ENCODE measurements around the gene FTO.
A peak's percentile ranks its signal among the peaks of the same experiment; 100 is the strongest.

The FTO gene

DNA sequence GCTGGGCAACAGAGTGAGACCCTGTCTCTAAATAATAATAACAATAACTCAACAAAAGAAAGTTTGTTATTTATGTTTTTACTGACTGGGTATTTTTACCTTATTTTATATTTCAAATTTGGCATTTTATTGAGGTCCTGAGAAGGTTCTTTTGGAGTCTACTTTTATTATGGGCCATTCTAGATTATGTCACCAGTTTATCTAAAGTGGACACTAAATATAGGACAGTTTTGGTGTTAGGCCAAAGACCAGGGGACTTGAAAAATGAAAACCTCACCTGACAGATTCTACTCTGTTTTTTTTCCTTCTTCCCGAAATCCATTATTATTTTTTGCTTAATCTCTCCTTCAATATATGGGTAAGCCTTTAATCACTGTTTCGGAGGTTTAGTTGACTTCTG lies 8.1 kb downstream of the FTO start:
- no peak for DNase-seq

DNA sequence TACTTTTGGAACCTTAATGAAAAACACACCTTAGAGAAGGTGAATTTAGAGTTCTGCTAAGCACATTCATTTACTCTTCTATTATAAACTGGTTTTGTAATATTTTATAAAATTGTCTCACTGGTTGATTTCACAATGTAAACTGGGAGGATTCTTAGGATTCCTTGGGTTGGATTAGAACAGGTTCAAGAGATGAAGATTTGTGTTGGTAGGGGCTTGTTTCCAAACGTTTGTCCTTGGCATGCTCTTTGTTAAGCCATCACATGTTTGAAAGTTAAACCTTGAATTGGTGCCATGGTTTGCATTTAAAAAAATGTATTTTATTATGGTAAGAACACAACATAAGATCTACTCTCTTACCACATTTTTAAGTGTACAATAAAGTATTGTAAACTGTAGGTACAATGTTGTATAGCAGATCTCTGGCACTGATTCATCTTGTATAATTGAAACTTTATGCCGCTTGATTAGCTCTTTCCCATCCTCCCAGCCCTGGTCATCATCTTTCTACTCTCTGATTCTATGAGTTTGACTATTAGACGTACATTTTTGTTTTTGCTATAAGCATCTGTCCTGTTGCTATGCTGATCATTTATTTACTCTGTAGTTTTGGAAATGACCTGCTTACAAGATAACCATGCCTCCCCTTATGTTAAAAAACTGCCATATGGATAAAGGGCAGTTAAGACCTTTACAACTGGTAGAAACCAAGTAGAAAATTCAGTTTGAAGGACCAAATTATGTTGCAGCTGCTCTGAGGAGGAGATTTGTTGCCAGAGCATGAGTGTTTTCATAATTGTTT lies 9.6 kb downstream of the FTO start:
- no peak for DNase-seq

DNA sequence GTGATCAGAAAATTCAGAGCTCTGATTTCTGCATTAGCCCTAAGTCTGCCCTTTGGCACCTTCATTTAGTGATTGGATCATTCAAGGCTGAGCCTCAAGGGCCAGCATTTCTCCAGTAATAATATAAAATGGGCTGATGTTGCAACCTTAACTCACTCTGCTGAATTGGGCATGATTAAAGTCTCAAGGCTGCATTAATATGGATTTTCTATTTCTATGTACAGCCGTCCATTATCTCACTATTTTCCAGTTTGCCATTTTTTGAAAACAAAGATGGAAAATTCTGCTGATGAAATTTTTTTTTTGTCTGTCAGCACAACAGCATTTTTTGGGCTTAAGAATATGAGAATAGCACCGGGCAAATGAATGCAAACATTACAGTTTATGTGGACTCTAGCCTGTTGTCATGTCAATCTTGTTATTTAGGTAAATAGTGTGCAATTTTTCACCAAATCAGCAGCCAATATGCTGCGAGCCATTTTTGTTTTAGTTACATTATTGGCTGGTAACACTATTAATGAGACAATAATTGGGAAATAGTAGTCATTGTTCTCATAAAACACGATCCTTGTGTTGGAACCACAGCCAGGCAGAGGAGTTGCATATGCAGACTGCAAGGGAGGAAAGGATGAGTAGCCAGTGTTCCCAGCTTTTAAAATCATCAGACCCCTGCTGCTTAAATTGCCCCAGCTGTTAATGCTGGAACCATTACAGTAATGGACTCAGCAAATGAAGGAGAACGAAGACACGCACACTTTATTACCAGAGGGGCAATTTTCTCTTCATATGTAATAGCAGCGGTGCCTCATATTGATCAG lies 10.5 kb downstream of the FTO start:
- DNase-seq, result peak; percentile 4

DNA sequence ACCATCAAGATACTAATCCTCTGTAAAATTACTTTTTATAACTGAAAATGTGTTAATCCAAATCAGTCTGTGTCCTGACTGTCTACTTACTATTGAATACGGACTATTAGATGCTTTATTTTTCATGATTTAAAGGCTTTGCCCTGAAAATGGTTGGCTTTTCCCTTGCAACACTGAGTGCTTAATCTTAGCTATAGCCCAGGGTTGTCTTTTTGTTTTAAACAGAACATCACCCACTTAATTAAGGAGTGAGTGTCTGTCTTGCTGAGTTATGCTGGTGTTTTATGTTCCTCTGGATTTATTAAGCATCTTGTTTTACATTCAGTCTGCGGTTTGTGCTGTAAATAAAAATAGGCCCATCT lies 11.0 kb downstream of the FTO start:
- DNase-seq, result no peak

DNA sequence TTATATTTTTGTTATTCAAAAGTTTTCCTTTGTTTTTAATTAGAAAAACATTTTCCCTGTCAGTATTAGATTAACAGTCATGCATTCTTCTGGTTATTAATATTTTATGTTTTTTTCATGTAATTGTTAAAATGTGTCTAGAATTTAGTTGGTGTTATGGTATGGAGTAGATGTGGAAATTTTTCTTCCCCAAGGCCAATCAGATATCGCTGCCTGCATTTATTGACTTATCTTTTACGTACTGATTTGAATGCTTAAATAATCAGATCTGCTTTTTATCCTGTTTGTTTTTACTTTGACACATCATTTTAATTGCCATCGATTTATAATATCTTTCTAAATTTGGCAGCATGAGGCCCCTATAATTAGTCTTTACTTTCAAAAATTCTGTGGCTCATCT lies 13.6 kb downstream of the FTO start:
- DNase-seq, result no peak

DNA sequence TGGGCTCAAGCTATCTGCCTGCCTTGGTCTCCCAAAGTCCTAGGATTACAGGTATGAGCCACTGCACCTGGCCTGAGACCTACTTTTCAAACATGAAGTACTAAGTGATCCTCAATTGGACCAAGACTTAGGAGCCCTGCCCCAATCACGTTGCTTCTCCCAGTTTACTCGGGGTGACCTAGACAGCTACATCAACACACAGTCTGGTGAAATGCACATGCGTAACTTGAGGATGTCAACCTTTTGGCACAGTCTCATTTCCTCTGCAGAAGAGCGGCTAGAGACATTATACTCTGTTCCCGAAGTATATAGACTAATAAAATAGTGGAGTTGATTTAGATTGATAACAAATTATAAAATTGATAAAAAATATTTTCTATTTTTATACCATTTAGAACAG lies 17.1 kb downstream of the FTO start:
- no peak for DNase-seq

DNA sequence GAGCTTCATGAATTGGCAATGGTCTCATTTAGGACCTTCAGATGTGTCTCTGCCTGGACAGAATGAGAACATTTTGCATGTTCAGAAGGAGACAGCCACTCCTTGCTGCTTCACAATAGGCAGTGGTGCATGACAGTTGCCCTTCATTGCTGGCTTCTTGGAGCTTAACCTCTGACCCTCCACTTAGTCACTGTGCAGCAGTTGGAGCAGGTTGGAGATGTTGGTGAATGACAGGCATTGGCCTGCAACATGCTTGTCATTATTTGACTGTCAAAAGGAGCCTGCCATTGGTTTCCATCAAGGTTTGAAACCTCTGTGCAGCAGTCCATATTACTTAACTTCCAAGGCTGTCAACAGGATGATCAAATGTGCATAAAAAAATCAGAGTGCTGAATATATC lies 22.7 kb downstream of the FTO start:
- peak; percentile 15 for DNase-seq

DNA sequence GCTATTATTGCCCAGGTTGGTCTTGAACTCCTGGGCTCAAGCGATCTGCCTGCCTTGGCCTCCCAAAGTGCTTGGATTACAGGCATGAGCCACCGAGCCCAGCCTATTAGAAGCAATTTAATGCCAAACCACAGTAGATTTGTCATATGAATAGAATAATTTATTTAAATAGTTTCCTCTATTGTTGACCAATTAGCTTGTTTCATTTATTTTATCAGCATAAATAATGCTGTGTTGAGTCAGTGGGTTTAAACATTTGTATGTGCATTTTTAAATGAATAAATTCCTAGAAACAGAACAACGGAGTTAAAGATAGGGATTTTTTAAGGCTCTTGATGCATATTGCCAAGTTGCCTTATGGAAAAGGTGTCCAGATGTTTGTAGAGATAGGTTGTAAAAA lies 26.7 kb downstream of the FTO start:
- DNase-seq, result no peak

DNA sequence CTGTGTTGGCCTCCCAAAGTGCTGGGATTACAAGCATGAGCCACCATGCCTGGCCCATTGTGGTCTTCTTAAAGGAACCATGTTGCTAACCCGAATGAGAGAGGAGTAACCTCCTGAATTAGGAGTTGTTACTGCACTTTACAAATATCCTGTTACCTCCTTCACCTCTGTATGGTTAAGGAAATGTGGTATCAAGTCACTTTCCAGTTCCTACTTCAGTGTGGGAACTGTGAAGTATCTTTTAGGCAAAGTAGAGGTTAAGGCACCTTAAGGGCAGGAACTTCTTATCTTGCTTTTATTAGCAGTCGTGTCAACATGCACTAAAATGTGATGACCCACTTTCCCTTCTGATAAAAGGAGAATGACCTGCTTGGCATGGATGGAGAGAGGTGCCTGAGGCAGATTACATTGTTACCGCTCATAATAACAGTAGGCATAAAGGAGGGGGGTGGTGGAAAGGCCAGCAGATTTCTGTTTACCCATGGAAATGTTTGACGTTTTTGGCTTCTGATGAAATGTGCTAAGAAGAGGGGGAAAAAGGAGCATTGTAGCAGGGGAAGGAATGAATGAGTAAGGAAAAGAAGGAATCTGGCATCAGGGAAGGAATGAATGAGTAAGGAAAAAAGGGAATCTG lies 28.5 kb downstream of the FTO start:
- no peak for DNase-seq

DNA sequence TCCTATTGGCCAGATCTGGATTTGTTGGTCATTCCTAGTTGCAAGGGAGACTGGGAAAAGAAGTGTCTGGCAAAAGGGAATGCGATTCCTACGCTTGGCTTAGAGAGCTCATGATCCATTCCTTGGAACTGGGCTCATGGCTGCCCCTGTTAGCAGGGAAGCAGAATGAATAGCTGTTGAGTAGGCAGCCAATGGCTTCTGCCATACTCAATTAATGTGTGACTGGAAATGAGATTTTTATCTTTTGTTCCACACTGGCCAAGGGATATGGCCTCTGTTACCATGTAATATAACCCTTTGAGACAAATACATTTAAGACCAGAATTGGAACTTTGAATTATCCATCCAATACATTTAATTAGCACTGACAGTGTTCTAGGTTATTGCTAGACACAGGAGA lies 31.0 kb downstream of the FTO start:
- no peak for DNase-seq

DNA sequence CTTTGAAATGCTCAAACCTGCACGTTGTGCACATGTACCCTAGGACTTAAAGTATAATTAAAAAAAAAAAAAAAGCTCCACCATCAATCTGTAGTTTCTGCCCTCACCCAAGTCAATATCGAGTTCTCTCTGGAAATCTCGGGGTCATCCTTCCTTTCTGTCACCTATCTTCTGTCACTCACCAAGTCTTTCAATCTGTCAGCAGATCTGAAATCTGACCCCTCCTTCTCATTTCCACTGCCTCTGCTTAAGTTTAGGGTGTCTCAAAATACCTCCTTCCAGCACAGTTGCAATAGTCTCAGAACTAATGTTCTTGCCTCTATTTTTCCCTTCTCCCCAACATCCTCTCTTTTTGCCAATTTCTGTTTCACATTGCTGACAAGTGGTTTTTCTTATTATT lies 32.3 kb downstream of the FTO start:
- DNase-seq, result no peak

DNA sequence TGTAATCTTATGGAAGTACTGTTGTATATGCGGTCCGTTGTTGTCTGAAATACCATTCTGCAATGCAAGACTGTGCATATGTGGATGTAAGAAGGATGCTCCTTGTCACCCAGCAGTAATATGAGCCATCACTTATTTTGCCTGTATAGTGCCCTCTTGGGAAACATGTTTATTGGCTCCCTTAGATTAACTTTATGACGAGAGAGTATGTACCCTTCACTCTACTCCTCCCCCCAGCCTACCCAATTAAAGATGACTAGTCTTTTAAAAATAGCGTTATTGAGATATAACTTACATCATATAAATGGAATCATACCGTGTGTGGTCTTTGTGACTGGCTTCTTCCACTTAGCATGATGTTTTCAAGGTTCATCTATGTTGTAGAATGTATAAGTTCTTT lies 33.6 kb downstream of the FTO start:
- DNase-seq, result no peak

DNA sequence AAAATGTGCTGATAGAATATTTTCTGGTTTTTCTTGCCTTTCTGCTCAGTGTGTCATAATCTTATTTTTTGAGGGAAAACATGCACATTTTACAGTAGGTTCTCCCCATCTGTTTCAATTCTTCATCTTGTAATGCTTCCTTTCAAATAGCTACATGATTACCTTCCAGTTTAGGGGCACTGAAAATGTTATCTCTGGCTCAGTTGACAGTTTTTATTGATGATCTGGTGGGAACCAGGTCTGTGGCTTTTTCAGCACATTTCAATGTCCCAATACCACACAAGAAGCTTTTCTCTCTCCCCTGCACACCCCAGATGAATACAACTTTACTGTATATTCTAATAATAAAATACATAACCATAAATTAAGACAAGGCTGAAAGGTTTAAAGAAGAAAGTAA lies 36.5 kb downstream of the FTO start:
- no peak for DNase-seq

DNA sequence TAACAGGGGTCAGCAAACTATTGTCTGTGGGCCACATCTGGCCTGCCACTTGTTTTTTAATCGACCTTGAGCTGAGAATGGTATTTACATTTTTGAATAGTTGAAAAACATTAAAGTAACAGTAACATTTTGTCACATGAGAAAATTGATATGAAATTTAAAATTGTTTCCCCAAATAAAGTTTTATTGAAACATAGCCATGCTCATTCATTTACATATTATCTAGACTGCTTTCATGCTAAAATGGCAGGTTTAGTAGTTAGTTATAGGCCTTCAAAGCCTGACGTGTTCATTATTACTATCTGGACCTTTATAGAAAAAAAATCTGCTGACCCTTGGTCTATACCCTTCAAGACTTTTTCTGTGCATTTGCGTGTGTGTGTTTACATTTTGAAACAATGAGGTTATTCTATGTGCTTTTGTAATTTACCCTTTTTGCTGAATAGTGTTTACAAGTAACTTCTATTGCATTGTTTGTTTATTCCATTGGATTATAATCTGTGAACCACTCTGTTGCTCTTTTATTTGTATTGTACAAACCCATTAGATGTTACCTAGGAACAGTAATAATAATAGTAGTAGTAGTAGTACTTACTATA lies 37.1 kb downstream of the FTO start:
- no peak for DNase-seq

DNA sequence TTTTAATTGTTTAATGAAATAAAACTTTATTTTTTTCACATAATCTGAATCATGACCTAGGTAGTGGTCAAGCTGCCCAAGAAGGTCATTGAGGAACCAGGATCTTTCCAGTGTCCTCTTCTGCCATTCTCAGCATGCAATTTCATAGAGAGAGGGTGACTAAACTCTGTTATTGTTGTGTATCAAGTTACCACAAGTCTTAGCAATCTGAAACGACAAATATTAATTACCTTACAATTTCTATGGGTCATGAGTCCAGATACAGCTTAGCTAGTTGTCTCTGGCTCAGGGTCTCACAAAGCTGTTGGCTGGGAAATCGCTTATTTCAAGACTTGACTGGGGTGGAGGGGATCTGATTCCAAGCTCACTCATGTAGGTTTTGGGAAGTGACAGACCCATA lies 37.6 kb downstream of the FTO start:
- no peak for DNase-seq

DNA sequence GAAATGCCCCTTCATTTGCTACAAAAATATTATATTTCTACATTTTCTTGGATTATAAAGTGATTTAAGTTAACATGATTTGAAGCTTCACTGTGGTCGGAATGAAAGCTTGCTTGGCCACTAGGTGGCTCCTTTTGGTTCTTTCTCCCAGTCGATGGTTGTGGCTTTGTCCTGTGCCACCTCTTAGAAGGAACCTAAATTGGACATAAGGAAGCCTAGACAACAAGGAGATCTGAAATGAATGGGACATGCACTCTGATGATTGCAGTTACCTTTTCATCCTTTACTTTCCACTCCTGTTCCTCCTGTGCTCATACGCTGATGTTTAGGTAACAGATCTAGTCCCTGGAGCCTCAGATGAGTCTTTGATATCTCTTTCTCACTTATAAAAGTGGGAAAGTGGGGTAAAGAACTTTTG lies 39.2 kb downstream of the FTO start:
- DNase-seq, result no peak

DNA sequence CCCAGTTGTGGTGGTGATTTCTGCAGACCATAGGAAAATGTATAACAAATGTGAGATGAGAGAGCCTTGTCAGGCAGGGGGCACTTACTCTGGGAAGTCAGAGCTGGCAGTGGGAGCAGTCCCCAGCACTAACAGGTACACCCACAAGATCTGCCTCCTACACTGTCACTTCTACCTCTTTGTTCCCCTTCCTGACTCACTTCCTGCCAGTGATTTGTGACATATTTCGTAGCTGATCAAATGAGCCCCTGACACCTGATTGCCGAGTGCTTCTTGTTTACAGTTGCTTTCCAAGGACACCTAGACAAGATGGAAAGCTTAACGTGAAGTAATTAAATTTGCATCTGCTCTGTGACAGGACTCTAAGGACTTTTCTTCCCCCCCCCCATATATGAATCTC lies 40.5 kb downstream of the FTO start:
- no peak for DNase-seq

DNA sequence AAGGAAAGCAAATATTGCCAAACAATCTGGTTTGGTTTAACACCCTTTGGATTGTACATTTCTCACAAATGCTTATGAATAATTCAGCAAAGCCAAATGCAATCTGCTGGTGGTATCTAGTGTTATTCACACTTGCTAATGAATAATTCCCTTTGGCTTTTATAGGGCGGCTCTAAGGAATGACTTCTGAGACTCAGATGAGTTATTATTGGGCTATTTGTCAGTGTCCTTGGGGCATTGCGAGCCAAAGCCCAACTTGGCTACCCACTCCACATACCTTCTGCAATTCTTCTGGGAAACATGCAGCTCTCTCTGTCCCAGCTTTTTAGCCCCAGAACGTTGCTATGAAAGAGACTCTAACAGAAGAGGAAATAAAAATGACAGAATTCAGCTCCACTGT lies 41.1 kb downstream of the FTO start:
- no peak for DNase-seq

DNA sequence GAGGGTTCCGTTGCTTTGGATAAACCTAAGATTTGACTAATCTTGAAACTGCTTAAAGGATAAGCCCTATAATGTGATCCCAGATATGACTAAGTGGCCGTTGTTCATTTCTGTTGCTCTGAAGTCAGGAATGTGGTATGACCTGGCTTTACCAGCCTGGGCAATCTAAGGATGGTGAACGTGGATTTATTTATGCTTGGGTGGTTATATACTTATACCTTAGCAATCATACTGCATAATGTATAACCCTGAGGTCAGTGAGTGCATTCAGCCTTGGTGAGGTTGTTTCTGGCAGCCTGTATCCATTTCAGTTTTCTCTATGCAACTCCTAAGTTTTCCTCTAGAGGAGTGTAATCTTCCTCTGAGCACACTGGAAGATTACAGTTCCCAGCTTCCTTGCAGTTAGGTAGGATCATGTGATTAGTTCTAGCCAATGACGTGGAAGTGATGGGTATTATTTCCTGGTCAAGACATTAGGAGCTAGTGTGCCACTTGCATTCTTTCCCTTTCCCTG lies 41.9 kb downstream of the FTO start:
- DNase-seq, result no peak

DNA sequence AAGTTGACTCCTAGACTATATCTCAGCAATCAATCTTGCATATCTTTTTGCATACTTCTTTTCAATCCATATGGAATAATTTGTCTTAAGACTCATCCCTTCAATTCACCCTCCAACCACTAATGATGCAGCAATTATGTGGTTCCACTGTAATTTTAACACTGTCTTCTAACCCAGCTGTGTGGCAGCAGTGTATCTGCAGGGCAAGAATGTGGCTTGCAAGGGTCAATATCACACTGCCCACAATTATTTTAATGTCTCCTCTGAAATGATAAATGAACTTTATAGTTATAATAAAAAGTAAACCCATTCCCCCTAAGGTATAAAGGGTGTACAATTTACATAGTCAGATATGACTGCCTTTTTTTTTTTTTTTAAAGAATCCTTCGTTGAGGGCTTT lies 48.6 kb downstream of the FTO start:
- DNase-seq, result no peak

DNA sequence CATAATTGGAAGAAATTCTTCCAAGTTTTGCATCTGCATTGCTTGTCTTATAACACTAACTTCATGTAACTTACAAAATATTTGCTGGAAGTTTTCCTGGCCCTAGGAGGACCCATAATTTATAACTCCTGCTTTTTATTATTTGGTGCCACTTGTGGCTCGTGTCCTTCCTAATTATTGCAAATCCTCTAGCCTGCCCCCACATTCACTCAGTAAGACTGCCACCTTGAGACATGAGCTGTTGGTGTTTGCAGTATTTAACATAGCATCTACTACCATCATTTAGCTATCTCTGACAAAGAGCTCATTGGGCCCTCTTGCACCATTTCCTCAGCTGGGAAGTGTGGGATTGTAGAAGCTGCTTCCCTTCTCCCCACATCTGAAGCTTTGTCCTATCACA lies 49.5 kb downstream of the FTO start:
- DNase-seq, result no peak

DNA sequence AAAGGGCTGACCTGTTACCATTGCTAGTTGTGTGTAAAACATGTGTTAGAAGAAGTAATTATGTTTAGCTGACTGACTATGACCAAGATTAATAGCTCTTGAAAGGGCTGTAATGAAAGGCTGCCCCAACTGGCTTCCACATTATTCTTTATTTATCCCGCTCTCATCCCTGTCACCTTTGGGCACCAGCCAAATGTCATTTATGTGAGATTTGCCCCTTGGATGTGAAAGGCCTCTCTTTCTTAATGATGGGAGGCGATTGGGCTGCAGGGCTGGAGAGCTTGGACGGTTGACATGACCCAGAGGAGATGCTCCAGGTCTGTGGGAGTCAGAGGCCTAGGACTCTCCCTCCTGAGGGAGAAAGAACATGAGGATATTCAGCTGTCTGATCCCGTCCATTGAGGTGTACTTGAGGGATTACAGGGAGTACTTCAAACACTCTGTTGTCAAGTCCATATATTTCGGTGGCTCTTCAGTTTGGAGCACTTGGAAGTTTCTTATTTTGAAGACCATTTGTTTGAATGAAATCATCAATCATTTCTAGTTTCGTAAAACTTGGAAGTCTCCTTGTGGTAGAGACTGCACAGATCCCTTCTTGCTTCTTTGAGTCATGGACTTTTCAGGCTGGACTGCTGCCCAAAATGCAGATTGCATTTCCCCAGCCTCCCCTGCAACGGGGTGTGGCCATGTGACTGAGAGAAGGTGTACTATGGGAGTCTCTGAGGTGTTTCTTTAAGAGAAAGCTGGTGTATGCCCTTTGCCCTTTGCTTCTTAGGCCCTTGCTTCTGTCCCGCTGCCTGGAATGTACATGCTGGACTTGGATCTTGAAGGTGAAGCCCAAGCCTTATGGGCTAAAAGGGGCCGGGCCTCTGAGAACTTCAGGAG lies 51.3 kb downstream of the FTO start:
- no peak for DNase-seq

Measured in NCI-H187 treated with DMSO at 0.1 percent for 48 hours (cell line).